ENCODE data around the gene COQ4. TPM values are rescaled to one million over a fixed set of nuclear protein-coding genes. Genes with fewer than 3 reads are reported as not detected.

Gene COQ4
- total RNA-seq, 1 donor from 2014 or later: 17.2 TPM

DNA sequence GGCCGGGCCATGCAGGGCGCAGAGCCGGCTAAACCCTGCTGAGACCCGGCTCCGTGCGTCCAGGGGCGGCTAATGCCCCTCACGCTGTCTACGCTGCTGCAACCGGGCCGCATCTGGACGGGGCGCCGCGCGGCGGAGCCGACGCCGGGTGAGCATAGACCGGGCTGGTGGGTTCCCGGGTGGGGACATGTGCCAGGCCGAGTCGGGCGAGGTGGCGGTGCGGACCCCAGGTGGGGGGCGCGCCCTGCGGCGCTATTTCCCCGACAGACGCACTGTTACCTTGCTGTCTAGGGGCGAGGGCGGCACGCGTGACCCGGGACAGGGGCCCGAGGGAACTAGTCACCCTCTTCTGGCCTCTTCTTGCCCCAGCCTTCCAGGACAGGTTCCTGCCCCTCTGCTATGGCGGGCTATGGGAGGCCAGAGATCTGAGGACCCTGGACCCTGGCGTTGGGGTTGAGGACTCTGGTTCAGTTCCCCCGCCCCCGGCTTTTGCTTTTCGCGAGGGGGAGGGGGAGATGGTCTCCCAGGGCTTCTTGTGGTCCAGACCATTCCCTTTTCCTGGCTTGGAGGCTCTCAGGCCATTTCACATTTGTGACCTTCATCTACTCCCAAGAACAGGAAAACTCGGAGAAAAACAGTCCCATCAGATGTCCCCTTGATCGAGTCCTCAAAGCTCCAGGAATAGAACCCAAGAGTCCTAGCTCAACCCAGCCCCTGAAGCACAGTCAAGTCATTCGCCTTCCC lies 18.2 kb downstream of the COQ4 start:
- H3K36me3 ChIP-seq (ENCODE audit: control insufficient read depth in 3 of 3, insufficient read depth in 3 of 3, low read length in 3 of 3): peaks cover 30 to 34% (median 32%) of the 10 kb centered on the region in 3 donors
- H3K4me3 ChIP-seq (ENCODE audit: low read length in 3 of 3): peak overlapping the region; percentile 78 to 87 (median 81)
- no peaks in the 10 kb centered on the region for H3K27me3 ChIP-seq (ENCODE audit: control insufficient read depth in 3 of 3, insufficient read depth in 3 of 3, low read length in 3 of 3)
- H3K4me1 ChIP-seq (ENCODE audit: control insufficient read depth in 3 of 3, insufficient read depth in 3 of 3, low read length in 3 of 3): peaks cover 11 to 15% (median 13%) of the 10 kb centered on the region in 3 donors
- peak overlapping the region; percentile 77 to 84 (median 83) for H3K9ac ChIP-seq (ENCODE audit: low read depth in 1 of 3, low read length in 3 of 3)
- H3K9me3 ChIP-seq (ENCODE audit: control insufficient read depth in 3 of 3, low read length in 3 of 3): no peaks in the 10 kb centered on the region
- H3K27ac ChIP-seq (ENCODE audit: low read depth, low read length): no peak overlapping the region

GRCh38 chr9:128341435-128341849 lies 18.8 kb downstream of the COQ4 start:
- peaks cover 11 to 15% (median 13%) of the 10 kb centered on the region in 3 donors for H3K4me1 ChIP-seq (ENCODE audit: control insufficient read depth in 3 of 3, insufficient read depth in 3 of 3, low read length in 3 of 3)
- H3K27me3 ChIP-seq (ENCODE audit: control insufficient read depth in 3 of 3, insufficient read depth in 3 of 3, low read length in 3 of 3): no peaks in the 10 kb centered on the region
- no peaks in the 10 kb centered on the region for H3K9me3 ChIP-seq (ENCODE audit: control insufficient read depth in 3 of 3, low read length in 3 of 3)
- no peak overlapping the region for H3K27ac ChIP-seq (ENCODE audit: low read depth, low read length)
- peaks cover 31 to 37% (median 34%) of the 10 kb centered on the region in 3 donors for H3K36me3 ChIP-seq (ENCODE audit: control insufficient read depth in 3 of 3, insufficient read depth in 3 of 3, low read length in 3 of 3)
- peak overlapping the region; percentile 78 to 87 (median 81) for H3K4me3 ChIP-seq (ENCODE audit: low read length in 3 of 3)
- peak overlapping the region; percentile 77 to 84 (median 83) for H3K9ac ChIP-seq (ENCODE audit: low read depth in 1 of 3, low read length in 3 of 3)

GRCh38 chr9:128342971-128343680 lies 20.5 kb downstream of the COQ4 start:
- no peak overlapping the region for H3K9ac ChIP-seq (ENCODE audit: low read depth in 1 of 3, low read length in 3 of 3)
- no peaks in the 10 kb centered on the region for H3K9me3 ChIP-seq (ENCODE audit: control insufficient read depth in 3 of 3, low read length in 3 of 3)
- H3K4me3 ChIP-seq (ENCODE audit: low read length in 3 of 3): no peak overlapping the region
- H3K27me3 ChIP-seq (ENCODE audit: control insufficient read depth in 3 of 3, insufficient read depth in 3 of 3, low read length in 3 of 3): no peaks in the 10 kb centered on the region
- H3K36me3 ChIP-seq (ENCODE audit: control insufficient read depth in 3 of 3, insufficient read depth in 3 of 3, low read length in 3 of 3): peaks cover 43 to 47% (median 46%) of the 10 kb centered on the region in 3 donors
- H3K27ac ChIP-seq (ENCODE audit: low read depth, low read length): no peak overlapping the region
- H3K4me1 ChIP-seq (ENCODE audit: control insufficient read depth in 3 of 3, insufficient read depth in 3 of 3, low read length in 3 of 3): peaks cover 11 to 15% (median 13%) of the 10 kb centered on the region in 3 donors

- Histone ChIP-seq H3K36me3 (ENCODE audit: control insufficient read depth in 3 of 3, insufficient read depth in 3 of 3, low read length in 3 of 3) (peaks cover 48 to 54% (median 52%) of the 10 kb centered on the region in 3 donors), H3K9me3 (ENCODE audit: control insufficient read depth in 3 of 3, low read length in 3 of 3) (no peaks in the 10 kb centered on the region), H3K27me3 (ENCODE audit: control insufficient read depth in 3 of 3, insufficient read depth in 3 of 3, low read length in 3 of 3) (no peaks in the 10 kb centered on the region), H3K4me3 (ENCODE audit: low read length in 3 of 3) (no peak overlapping the region), H3K4me1 (ENCODE audit: control insufficient read depth in 3 of 3, insufficient read depth in 3 of 3, low read length in 3 of 3) (peaks cover 11 to 15% (median 13%) of the 10 kb centered on the region in 3 donors), H3K27ac (ENCODE audit: low read depth, low read length) (no peak overlapping the region), H3K9ac (ENCODE audit: low read depth in 1 of 3, low read length in 3 of 3) (no peak overlapping the region)
Measured at GRCh38 chr9:128343855-128344254, 21.2 kb downstream of the COQ4 start.

GRCh38 chr9:128344931-128345605 lies 22.4 kb downstream of the COQ4 start:
- no peaks in the 10 kb centered on the region for H3K27me3 ChIP-seq (ENCODE audit: control insufficient read depth in 3 of 3, insufficient read depth in 3 of 3, low read length in 3 of 3)
- H3K9me3 ChIP-seq (ENCODE audit: control insufficient read depth in 3 of 3, low read length in 3 of 3): no peaks in the 10 kb centered on the region
- no peak overlapping the region for H3K9ac ChIP-seq (ENCODE audit: low read depth in 1 of 3, low read length in 3 of 3)
- no peak overlapping the region for H3K4me3 ChIP-seq (ENCODE audit: low read length in 3 of 3)
- H3K36me3 ChIP-seq (ENCODE audit: control insufficient read depth in 3 of 3, insufficient read depth in 3 of 3, low read length in 3 of 3): peaks cover 60 to 65% (median 64%) of the 10 kb centered on the region in 3 donors
- peaks cover 6 to 10% (median 8%) of the 10 kb centered on the region in 3 donors for H3K4me1 ChIP-seq (ENCODE audit: control insufficient read depth in 3 of 3, insufficient read depth in 3 of 3, low read length in 3 of 3)
- H3K27ac ChIP-seq (ENCODE audit: low read depth, low read length): no peak overlapping the region

DNA sequence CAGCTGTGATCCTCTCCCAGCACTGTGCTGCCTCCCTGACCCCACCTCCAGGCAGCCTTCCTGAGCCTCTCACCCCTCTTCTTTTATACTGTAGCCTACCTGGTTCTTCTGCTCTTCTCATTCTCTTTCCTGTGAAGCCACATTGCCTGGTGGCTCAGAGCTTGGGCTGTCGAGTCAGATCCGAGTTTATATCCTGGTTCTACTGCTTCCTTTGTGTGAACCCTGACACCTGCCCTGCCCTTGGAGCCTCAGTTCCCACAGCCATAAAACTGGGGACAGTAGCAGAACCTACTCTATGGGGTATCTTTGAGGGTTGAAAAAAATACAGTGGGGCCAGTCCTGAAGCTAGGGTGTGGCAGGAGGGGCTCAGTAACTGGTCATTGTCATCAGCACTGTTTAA lies 26.5 kb downstream of the COQ4 start:
- no peaks in the 10 kb centered on the region for H3K9me3 ChIP-seq (ENCODE audit: control insufficient read depth in 3 of 3, low read length in 3 of 3)
- H3K36me3 ChIP-seq (ENCODE audit: control insufficient read depth in 3 of 3, insufficient read depth in 3 of 3, low read length in 3 of 3): peaks cover 64 to 67% (median 65%) of the 10 kb centered on the region in 3 donors
- no peak overlapping the region for H3K27ac ChIP-seq (ENCODE audit: low read depth, low read length)
- H3K4me1 ChIP-seq (ENCODE audit: control insufficient read depth in 3 of 3, insufficient read depth in 3 of 3, low read length in 3 of 3): no peaks in the 10 kb centered on the region
- no peak overlapping the region for H3K4me3 ChIP-seq (ENCODE audit: low read length in 3 of 3)
- H3K9ac ChIP-seq (ENCODE audit: low read depth in 1 of 3, low read length in 3 of 3): no peak overlapping the region
- H3K27me3 ChIP-seq (ENCODE audit: control insufficient read depth in 3 of 3, insufficient read depth in 3 of 3, low read length in 3 of 3): no peaks in the 10 kb centered on the region

GRCh38 chr9:128349772-128350171 lies 27.1 kb downstream of the COQ4 start:
- Histone ChIP-seq H3K9ac (ENCODE audit: low read depth in 1 of 3, low read length in 3 of 3) (no peak overlapping the region), H3K4me1 (ENCODE audit: control insufficient read depth in 3 of 3, insufficient read depth in 3 of 3, low read length in 3 of 3) (no peaks in the 10 kb centered on the region), H3K27me3 (ENCODE audit: control insufficient read depth in 3 of 3, insufficient read depth in 3 of 3, low read length in 3 of 3) (no peaks in the 10 kb centered on the region), H3K4me3 (ENCODE audit: low read length in 3 of 3) (no peak overlapping the region), H3K36me3 (ENCODE audit: control insufficient read depth in 3 of 3, insufficient read depth in 3 of 3, low read length in 3 of 3) (peaks cover 58 to 63% (median 59%) of the 10 kb centered on the region in 3 donors), H3K27ac (ENCODE audit: low read depth, low read length) (no peak overlapping the region), H3K9me3 (ENCODE audit: control insufficient read depth in 3 of 3, low read length in 3 of 3) (no peaks in the 10 kb centered on the region)

- Histone ChIP-seq H3K9me3 (ENCODE audit: control insufficient read depth in 3 of 3, low read length in 3 of 3) (no peaks in the 10 kb centered on the region), H3K27me3 (ENCODE audit: control insufficient read depth in 3 of 3, insufficient read depth in 3 of 3, low read length in 3 of 3) (no peaks in the 10 kb centered on the region), H3K27ac (ENCODE audit: low read depth, low read length) (no peak overlapping the region), H3K36me3 (ENCODE audit: control insufficient read depth in 3 of 3, insufficient read depth in 3 of 3, low read length in 3 of 3) (peaks cover 29 to 33% (median 32%) of the 10 kb centered on the region in 3 donors), H3K4me1 (ENCODE audit: control insufficient read depth in 3 of 3, insufficient read depth in 3 of 3, low read length in 3 of 3) (no peaks in the 10 kb centered on the region), H3K4me3 (ENCODE audit: low read length in 3 of 3) (no peak overlapping the region), H3K9ac (ENCODE audit: low read depth in 1 of 3, low read length in 3 of 3) (no peak overlapping the region)
Measured at GRCh38 chr9:128355451-128355850, 32.8 kb downstream of the COQ4 start.

- Histone ChIP-seq H3K9me3 (ENCODE audit: control insufficient read depth in 3 of 3, low read length in 3 of 3) (no peaks in the 10 kb centered on the region), H3K9ac (ENCODE audit: low read depth in 1 of 3, low read length in 3 of 3) (no peak overlapping the region), H3K4me3 (ENCODE audit: low read length in 3 of 3) (no peak overlapping the region), H3K27me3 (ENCODE audit: control insufficient read depth in 3 of 3, insufficient read depth in 3 of 3, low read length in 3 of 3) (no peaks in the 10 kb centered on the region), H3K27ac (ENCODE audit: low read depth, low read length) (no peak overlapping the region), H3K4me1 (ENCODE audit: control insufficient read depth in 3 of 3, insufficient read depth in 3 of 3, low read length in 3 of 3) (peaks cover 10 to 14% (median 11%) of the 10 kb centered on the region in 3 donors), H3K36me3 (ENCODE audit: control insufficient read depth in 3 of 3, insufficient read depth in 3 of 3, low read length in 3 of 3) (peaks cover 19 to 24% (median 23%) of the 10 kb centered on the region in 3 donors)
Measured at GRCh38 chr9:128358090-128358489, 35.5 kb downstream of the COQ4 start.

Data from skeletal muscle tissue (tissue), 4 donors.